NCI-H1092 treated with DMSO at 0.1 percent for 48 hours (cell line): ENCODE results near the gene MOB3B.
"Not testable (repeated sequence)": the region's sequence is repeated elsewhere in the genome, so short reads cannot be mapped to it uniquely, and the experiment has no call there.

Experiments
- DNase-seq: peaks from one replicate; lab custom pipeline; 2025; lab: John Stamatoyannopoulos, UW

MOB3B gene

GRCh38 chr9:27422279-27422834, 107.3 kb downstream of the MOB3B start:
- no peak for DNase-seq

GRCh38 chr9:27421577-27421976, 108.0 kb downstream of the MOB3B start:
- DNase-seq, result no peak

- not testable (repeated sequence) for DNase-seq
Measured at GRCh38 chr9:27419558-27419957, 110.1 kb downstream of the MOB3B start.

- no peak for DNase-seq
Measured at GRCh38 chr9:27414220-27414761, 115.3 kb downstream of the MOB3B start.

- DNase-seq, result no peak
Measured at GRCh38 chr9:27413511-27414219, 115.9 kb downstream of the MOB3B start.

GRCh38 chr9:27412963-27413362, 116.7 kb downstream of the MOB3B start:
- DNase-seq, result no peak

GRCh38 chr9:27412081-27412480, 117.5 kb downstream of the MOB3B start:
- DNase-seq, result no peak

- no peak for DNase-seq
Measured at GRCh38 chr9:27408482-27408881, 121.1 kb downstream of the MOB3B start.

- DNase-seq, result no peak
Measured at GRCh38 chr9:27408001-27408400, 121.6 kb downstream of the MOB3B start.

- no peak for DNase-seq
Measured at GRCh38 chr9:27407491-27407890, 122.1 kb downstream of the MOB3B start.

GRCh38 chr9:27404661-27405060, 125.0 kb downstream of the MOB3B start:
- DNase-seq, result no peak

GRCh38 chr9:27402626-27403025, 127.0 kb downstream of the MOB3B start:
- no peak for DNase-seq

GRCh38 chr9:27400334-27400880, 129.2 kb downstream of the MOB3B start:
- no peak for DNase-seq

- DNase-seq, result no peak
Measured at GRCh38 chr9:27398982-27399653, 130.5 kb downstream of the MOB3B start.

- DNase-seq, result no peak
Measured at GRCh38 chr9:27396495-27396894, 133.1 kb downstream of the MOB3B start.

- DNase-seq, result no peak
Measured at GRCh38 chr9:27395484-27395921, 134.1 kb downstream of the MOB3B start.

GRCh38 chr9:27394826-27395201, 134.8 kb downstream of the MOB3B start:
- DNase-seq, result no peak

GRCh38 chr9:27394154-27394825, 135.3 kb downstream of the MOB3B start:
- DNase-seq, result no peak

- DNase-seq, result no peak
Measured at GRCh38 chr9:27393054-27393846, 136.4 kb downstream of the MOB3B start.

GRCh38 chr9:27392451-27392850, 137.2 kb downstream of the MOB3B start:
- no peak for DNase-seq
